Ovary (tissue), 9 donors: ENCODE measurements around the gene PLCL1. TPM values are rescaled to one million over a fixed set of nuclear protein-coding genes. Genes with fewer than 3 reads are reported as not detected.

ENCODE experiments used
- DNase-seq, 5 donors: peaks; one replicate each; pipeline ENCODE4 v3.0.0-alpha.2; 2019 to 2020
- H3K27ac ChIP-seq, 2 donors: fragments of 200-600 bp; one replicate each; pipeline versions ENCODE4 v1.5.1 to v1.8.0; 2019 to 2022
- H3K27me3 ChIP-seq: fragments of 200-600 bp; one replicate; pipeline ENCODE4 v1.8.0; 2022
- H3K36me3 ChIP-seq: fragments of 200-600 bp; sonication (generic); one replicate; pipeline ENCODE4 v1.5.1; 2019
- H3K4me1 ChIP-seq: one replicate; pipeline ENCODE4 v1.8.1; 2013; ENCODE audit warnings: mild to moderate bottlenecking, moderate library complexity; ENCODE audit not compliant: insufficient read depth
- H3K4me3 ChIP-seq: fragments of 200-600 bp; sonication (generic); one replicate; pipeline ENCODE4 v1.5.1; 2017
- H3K9me3 ChIP-seq, 2 donors: fragments of 200-600 bp in 1 of 2; sonication (generic) in 1 of 2; one replicate each; pipeline versions ENCODE4 v1.5.1 to v1.8.1; 2013 to 2019; ENCODE audit warnings: mild to moderate bottlenecking in 1 of 2, moderate library complexity in 1 of 2
- EP300 ChIP-seq: sonication (generic); formaldehyde crosslinking; IDR thresholded peaks from one replicate; pipeline ENCODE4 v1.6.1; 2017; ENCODE audit warnings: antibody characterized with exemption
- POLR2A ChIP-seq: fragments of 450-650 bp; IDR thresholded peaks from one replicate; pipeline ENCODE4 v1.6.1; 2017; ENCODE audit warnings: antibody characterized with exemption, mild to moderate bottlenecking, moderate library complexity
- WGBS, 3 donors: extraction: QIAGEN DNeasy Blood & Tissue Kit in 1 of 3; methylation state at CpG; one replicate each; pipeline versions ENCODE4 v1.1.5 to v1.1.7; 2013 to 2017; 5-methylcytosine and 5-hydroxymethylcytosine counted together
- intact Hi-C, 4 donors: fragments of 100-400 bp; cut with DNase I; formaldehyde crosslinking; loops; one replicate each; pipeline versions ENCODE4 v1.11.0 to v1.15.1; 2022 to 2023
- polyA plus RNA-seq, 2 donors: library from polyadenylated mRNA; stranded (reverse); fragments of 200-250 nt in 1 of 2; fragments of 350-450 nt in 1 of 2; fragmentation: Illumina TruSeq in 1 of 2; extraction: RNeasy Lipid Tissue Mini Kit (QIAGEN cat#74804) in 1 of 2; gene quantifications; one replicate each; pipeline ENCODE4 v1.2.3, GENCODE V29; 2013 to 2014
- total RNA-seq, 7 donors: library from RNA; depleted of rRNA in 2 of 7; stranded (reverse); fragments of >200 nt in 2 of 7; fragmentation: NEBNext Ultra II Directional in 3 of 7; extraction: Animal tissue kit (Norgen Biotek cat#: 25700) in 3 of 7; gene quantifications; one replicate each; pipeline versions ENCODE4 v1.1.0 to v1.2.4, GENCODE V29; 2016 to 2023
- TF ChIP-seq, protein P1 (sequence below), 3 donors: fragments of 450-650 bp in 2 of 3; fragments of 200-600 bp in 1 of 3; IDR thresholded peaks; one replicate each; pipeline versions ENCODE4 v1.5.1 to v1.8.0; 2016 to 2022; ENCODE audit warnings: antibody characterized with exemption in 3 of 3, mild to moderate bottlenecking in 1 of 3
- donor health status: DM: no; HTN: no; CAD: no; lungs with moderate emphysema.
- donor health status: DM: no; HTN: no; CAD: no.
- donor health status: Bipolar disorder and iron deficiency.
- donor health status: DM: yes; HTN: yes; CAD: no.
- donor health status: DM: no; HTN: no; CAD: no.
- donor health status: DM: yes; HTN: yes; CAD: no.

PLCL1 gene
- total and polyA plus RNA-seq, 9 donors = 8.4 to 17.9 (median 11.1) TPM

DNA sequence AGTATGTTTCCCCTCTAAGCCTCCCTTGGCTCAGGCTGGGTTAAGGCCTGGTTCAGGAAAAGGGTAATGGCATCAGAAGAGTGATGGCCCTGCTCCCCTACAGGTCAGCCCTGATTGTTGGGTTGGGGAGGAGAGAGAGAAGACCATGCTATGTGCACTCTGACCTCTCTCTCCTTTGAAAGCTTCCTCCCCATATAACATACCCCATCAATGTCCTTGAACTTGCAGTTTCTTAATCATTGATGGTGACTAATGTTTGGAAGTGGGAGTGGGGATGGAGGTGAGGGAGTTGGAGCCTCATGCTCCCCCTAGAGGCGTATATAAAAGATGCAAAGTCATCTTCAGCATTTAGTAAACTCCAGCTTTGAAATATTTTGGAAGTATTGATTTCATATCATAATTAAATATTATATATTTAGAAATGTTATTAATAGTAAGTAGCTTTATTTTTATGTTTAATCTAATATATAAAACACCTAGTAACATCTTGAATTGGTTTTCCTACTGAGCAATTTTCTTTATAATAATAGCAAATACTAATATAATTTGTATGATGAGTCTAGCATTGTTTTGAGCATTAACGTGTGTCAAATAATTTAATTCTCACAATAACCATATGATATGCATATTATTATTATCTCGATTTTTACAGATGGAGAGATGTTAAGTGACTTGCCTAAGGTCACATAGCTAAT lies 8.8 kb downstream of the PLCL1 start:
- peaks cover 1% of the 10 kb centered on the region for H3K4me1 ChIP-seq
- no peak overlapping the region for H3K4me3 ChIP-seq
- H3K27me3 ChIP-seq = no peaks in the 10 kb centered on the region
- no peaks in the 10 kb centered on the region for H3K9me3 ChIP-seq
- intact Hi-C loops = no loop called here
- no peak overlapping the region for H3K27ac ChIP-seq
- WGBS, 3 donors = 75 to 77% (median 75%) methylated on average over 3 of the region's 3 CpGs
- TF ChIP-seq EP300 (no peak), POLR2A (no peak)
- TF ChIP-seq, protein P1, sequence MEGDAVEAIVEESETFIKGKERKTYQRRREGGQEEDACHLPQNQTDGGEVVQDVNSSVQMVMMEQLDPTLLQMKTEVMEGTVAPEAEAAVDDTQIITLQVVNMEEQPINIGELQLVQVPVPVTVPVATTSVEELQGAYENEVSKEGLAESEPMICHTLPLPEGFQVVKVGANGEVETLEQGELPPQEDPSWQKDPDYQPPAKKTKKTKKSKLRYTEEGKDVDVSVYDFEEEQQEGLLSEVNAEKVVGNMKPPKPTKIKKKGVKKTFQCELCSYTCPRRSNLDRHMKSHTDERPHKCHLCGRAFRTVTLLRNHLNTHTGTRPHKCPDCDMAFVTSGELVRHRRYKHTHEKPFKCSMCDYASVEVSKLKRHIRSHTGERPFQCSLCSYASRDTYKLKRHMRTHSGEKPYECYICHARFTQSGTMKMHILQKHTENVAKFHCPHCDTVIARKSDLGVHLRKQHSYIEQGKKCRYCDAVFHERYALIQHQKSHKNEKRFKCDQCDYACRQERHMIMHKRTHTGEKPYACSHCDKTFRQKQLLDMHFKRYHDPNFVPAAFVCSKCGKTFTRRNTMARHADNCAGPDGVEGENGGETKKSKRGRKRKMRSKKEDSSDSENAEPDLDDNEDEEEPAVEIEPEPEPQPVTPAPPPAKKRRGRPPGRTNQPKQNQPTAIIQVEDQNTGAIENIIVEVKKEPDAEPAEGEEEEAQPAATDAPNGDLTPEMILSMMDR (IDR thresholded peaks at IDR 0.05) = no peak
- no peak for DNase-seq
- no peaks in the 10 kb centered on the region for H3K36me3 ChIP-seq

DNA sequence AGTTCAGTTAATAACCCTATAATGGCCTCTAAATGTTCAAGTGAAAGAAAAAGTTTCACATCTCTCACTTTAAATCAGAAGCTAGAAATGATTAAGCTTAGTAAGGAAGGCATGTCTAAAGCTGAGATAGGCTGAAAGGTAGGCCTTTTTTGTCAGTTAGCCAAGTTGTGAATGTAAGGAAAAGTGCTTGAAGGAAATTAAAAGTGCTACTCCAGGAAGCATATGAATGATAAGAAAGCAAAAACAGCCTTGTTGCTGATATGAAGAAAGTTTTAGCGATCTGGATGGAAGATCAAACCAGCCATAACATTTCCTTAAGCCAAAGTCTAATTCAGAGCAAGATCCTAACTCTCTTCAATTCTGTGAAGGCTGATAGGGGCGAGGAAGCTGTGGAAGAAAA lies 10.1 kb downstream of the PLCL1 start:
- H3K9me3 ChIP-seq = no peaks in the 10 kb centered on the region
- no peak overlapping the region for H3K27ac ChIP-seq
- peaks cover 1% of the 10 kb centered on the region for H3K4me1 ChIP-seq
- no peaks in the 10 kb centered on the region for H3K36me3 ChIP-seq
- H3K4me3 ChIP-seq = no peak overlapping the region
- intact Hi-C loops = no loop called here
- no peaks in the 10 kb centered on the region for H3K27me3 ChIP-seq
- DNase-seq = no peak
- TF ChIP-seq POLR2A (no peak), EP300 (no peak)
- TF ChIP-seq, protein P1 (IDR thresholded peaks at IDR 0.05) = no peak
- 67 to 77% (median 73%) methylated on average over 2 of the region's 2 CpGs for whole genome bisulfite sequencing, 3 donors

DNA sequence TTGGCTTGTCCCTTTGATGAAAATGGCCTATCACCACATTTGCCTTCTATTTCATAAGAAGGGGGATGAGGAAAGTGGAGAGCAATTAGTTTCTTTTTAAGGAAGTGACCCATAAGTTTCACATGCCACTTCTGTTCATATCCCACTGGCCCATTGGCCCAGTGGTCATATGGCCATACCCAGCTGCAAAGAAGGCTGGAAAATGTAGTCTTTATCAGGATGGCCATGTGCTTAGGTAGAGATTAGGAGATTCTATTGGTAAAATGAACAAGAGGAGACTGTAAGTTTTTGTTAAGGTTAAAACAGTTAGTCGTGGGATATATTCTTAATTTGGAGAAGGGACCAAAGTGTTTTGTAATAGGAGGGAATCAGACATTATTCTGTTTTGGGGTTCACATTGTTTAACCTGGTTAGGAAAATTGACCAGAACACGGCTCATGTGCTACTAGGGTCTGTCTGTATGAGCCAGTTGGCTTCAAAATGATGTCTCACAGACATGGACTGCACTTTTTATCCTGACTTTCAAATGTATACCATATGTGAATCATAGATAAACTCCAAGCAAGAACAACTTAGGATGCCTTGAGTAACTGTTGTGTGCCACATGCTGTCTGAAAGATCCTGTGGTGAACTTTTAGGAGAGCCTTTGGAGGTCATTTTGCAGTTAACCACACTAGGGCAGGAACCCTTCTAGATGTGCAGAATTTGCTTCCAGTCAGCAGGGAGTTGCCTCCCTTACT lies 17.3 kb downstream of the PLCL1 start:
- intact Hi-C loops = no loop called here
- 85 to 96% (median 90%) methylated on average over 2 of the region's 2 CpGs for WGBS, 3 donors
- no peaks in the 10 kb centered on the region for H3K4me1 ChIP-seq
- H3K4me3 ChIP-seq = no peak overlapping the region
- no peaks in the 10 kb centered on the region for H3K36me3 ChIP-seq
- no peak overlapping the region for H3K27ac ChIP-seq
- H3K9me3 ChIP-seq = no peaks in the 10 kb centered on the region
- no peak for DNase-seq
- no peaks in the 10 kb centered on the region for H3K27me3 ChIP-seq
- TF ChIP-seq, protein P1 (IDR thresholded peaks at IDR 0.05) = no peak
- no peak for TF ChIP-seq POLR2A
- TF ChIP-seq EP300 = no peak

DNA sequence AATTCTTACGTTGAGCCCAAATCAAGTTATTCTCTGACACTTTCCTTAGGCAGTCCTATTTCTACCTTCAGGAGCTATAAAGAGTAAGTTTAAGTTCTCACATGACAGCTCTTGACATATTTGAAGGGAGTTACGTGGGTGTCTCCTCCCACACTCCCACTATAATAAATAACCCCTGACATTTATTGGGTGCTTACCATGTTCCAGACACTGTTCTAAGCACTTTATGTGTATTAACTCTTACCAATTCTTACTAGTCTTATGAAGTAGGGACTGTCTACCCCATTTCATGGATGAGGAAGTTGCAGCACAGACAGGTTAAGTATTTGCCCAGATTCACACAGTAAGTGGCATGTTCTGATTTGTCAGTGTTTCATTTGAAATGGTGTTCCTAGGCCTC lies 17.9 kb downstream of the PLCL1 start:
- Histone ChIP-seq H3K9me3 (no peaks in the 10 kb centered on the region), H3K4me3 (no peak overlapping the region), H3K27ac (no peak overlapping the region), H3K4me1 (no peaks in the 10 kb centered on the region), H3K36me3 (no peaks in the 10 kb centered on the region), H3K27me3 (no peaks in the 10 kb centered on the region)
- WGBS, 3 donors = 64 to 90% (median 88%) methylated on average over 2 of the region's 2 CpGs
- intact Hi-C loops = no loop called here
- no peak for TF ChIP-seq EP300
- TF ChIP-seq, protein P1 (IDR thresholded peaks at IDR 0.05) = no peak
- TF ChIP-seq POLR2A = no peak
- DNase-seq = no peak
